AG04450 (cell line): ENCODE data around the gene CFAP68. TPM values are rescaled to one million over a fixed set of nuclear protein-coding genes. Genes with fewer than 3 reads are reported as not detected.

Experiments used
- CTCF ChIA-PET: fragments of 300-600, 350-600 bp; formaldehyde crosslinking; extraction: SDS; loops from one replicate; lab custom pipeline; 2022; ENCODE audit warnings: antibody characterized with exemption, inconsistent platforms; lab: Charles Lee
- POLR2A ChIA-PET: fragments of 350-600 bp; formaldehyde crosslinking; extraction: SDS; loops from one replicate; lab custom pipeline; 2021; ENCODE audit warnings: antibody characterized with exemption, inconsistent platforms; lab: Yijun Ruan, JAX
- DNase-seq: peaks from one replicate; pipeline ENCODE4 v3.0.0-alpha.2; 2011; ENCODE audit warnings: low read depth, low spot score
- H3K27ac ChIP-seq: one replicate; pipeline ENCODE4 v1.5.1; 2012; ENCODE audit warnings: low read depth, low read length, control low read depth
- H3K27me3 ChIP-seq: one replicate; pipeline ENCODE4 v1.6.0; 2012; ENCODE audit warnings: low read length; ENCODE audit not compliant: control insufficient read depth, insufficient read depth
- H3K4me3 ChIP-seq: 2 replicates; pipeline ENCODE4 v1.5.1; 2011; ENCODE audit warnings: mild to moderate bottlenecking, low read depth, low read length, control low read depth
- H3K9me3 ChIP-seq: 2 replicates; pipeline ENCODE4 v1.5.1; 2012; ENCODE audit warnings: low read length; ENCODE audit not compliant: control insufficient read depth, insufficient read depth
- CTCF ChIP-seq: IDR thresholded peaks from 2 replicates; pipeline ENCODE4 v1.5.1; 2011; ENCODE audit warnings: low read depth, low read length, control low read depth, inconsistent platforms
- polyA plus RNA-seq: library from polyadenylated mRNA; depleted of rRNA; stranded (reverse); fragments of >200 nt; gene quantifications from 2 replicates; pipeline ENCODE4 v1.2.3, GENCODE V29; 2011

CFAP68 gene
- polyA plus RNA-seq, 1 experiment, result 45.1 TPM

- H3K9me3 ChIP-seq, result no peaks in the 10 kb centered on the region; the same call in 1 of the 2 replicates
- POLR2A ChIA-PET, result interaction anchor here (0.6 kb wide), 1 partner anchor 22 kb away, joined by 5 read pairs; no protein-coding TSS in a partner anchor
- no peak overlapping the region for H3K27ac ChIP-seq
- CTCF ChIA-PET, result no interaction called here
- DNase-seq, result no peak
- TF ChIP-seq CTCF, result no peak
- H3K4me3 ChIP-seq, result no peak overlapping the region
- no peaks in the 10 kb centered on the region for H3K27me3 ChIP-seq
Measured at GRCh38 chr11:111916768-111917167, 37.4 kb downstream of the CFAP68 start.

- no peak overlapping the region for H3K4me3 ChIP-seq
- no peaks in the 10 kb centered on the region; the same call in 1 of the 2 replicates for H3K9me3 ChIP-seq
- ChIA-PET POLR2A (interaction anchor here (0.6 kb wide), 1 partner anchor 21 kb away, joined by 5 read pairs; no protein-coding TSS in a partner anchor), CTCF (interaction anchor here (1.0 kb wide), 1 partner anchor 9 kb away, joined by 3 read pairs; no protein-coding TSS in a partner anchor)
- no peak for DNase-seq
- TF ChIP-seq CTCF, result no peak
- H3K27me3 ChIP-seq, result no peaks in the 10 kb centered on the region
- no peak overlapping the region for H3K27ac ChIP-seq
Measured at GRCh38 chr11:111917312-111917711, 38.0 kb downstream of the CFAP68 start.

- H3K9me3 ChIP-seq, result no peaks in the 10 kb centered on the region; the same call in 1 of the 2 replicates
- H3K27ac ChIP-seq, result no peak overlapping the region
- TF ChIP-seq CTCF, result no peak
- ChIA-PET CTCF (interaction anchor here (1.0 kb wide), 1 partner anchor 9 kb away, joined by 3 read pairs; no protein-coding TSS in a partner anchor), POLR2A (interaction anchor here (0.6 kb wide), 1 partner anchor 21 kb away, joined by 5 read pairs; no protein-coding TSS in a partner anchor)
- no peak overlapping the region for H3K4me3 ChIP-seq
- no peak for DNase-seq
- no peaks in the 10 kb centered on the region for H3K27me3 ChIP-seq
Measured at GRCh38 chr11:111917788-111918187, 38.4 kb downstream of the CFAP68 start.

- Histone ChIP-seq H3K9me3 (no peaks in the 10 kb centered on the region; the same call in 1 of the 2 replicates), H3K27ac (no peak within 1 kb of the TSS), H3K4me3 (no peak within 1 kb of the TSS), H3K27me3 (no peaks in the 10 kb centered on the region)
- CTCF ChIA-PET, result interaction anchor here (1.2 kb wide), 2 partner anchors 48 to 78 kb away, joined by 3 to 4 read pairs; no protein-coding TSS in a partner anchor
- TF ChIP-seq CTCF, result no peak
- POLR2A ChIA-PET, result no interaction called here
- DNase-seq, result no peak
Measured at GRCh38 chr11:111918390-111919256, 39.3 kb downstream of the CFAP68 start, which contains the start of gene C11orf52. C11orf52 (plus strand) TSS chr11:111918913; CDS start chr11:111918973, 60 bp downstream.

GRCh38 chr11:111920908-111921307 is 41.6 kb downstream of the CFAP68 start:
- DNase-seq, result no peak
- no peak overlapping the region for H3K27ac ChIP-seq
- H3K4me3 ChIP-seq, result no peak overlapping the region
- no peaks in the 10 kb centered on the region; the same call in 1 of the 2 replicates for H3K9me3 ChIP-seq
- CTCF ChIA-PET, result interaction anchor here (0.9 kb wide), 1 partner anchor 10 kb away, joined by 3 read pairs; no protein-coding TSS in a partner anchor
- no peaks in the 10 kb centered on the region for H3K27me3 ChIP-seq
- no peak for TF ChIP-seq CTCF
- POLR2A ChIA-PET, result no interaction called here
